Muscle layer of colon (tissue), 2 donors: ENCODE measurements around the gene RAP2A.

Experiments
- H3K27ac ChIP-seq: one replicate; pipeline ENCODE4 v1.7.0; 2013; ENCODE audit warnings: low read depth, mild to moderate bottlenecking, low read length, moderate library complexity
- H3K27me3 ChIP-seq, 2 donors: one replicate each; pipeline ENCODE4 v1.7.0; 2013; ENCODE audit warnings: low read length in 2 of 2, mild to moderate bottlenecking in 2 of 2; ENCODE audit not compliant: insufficient read depth in 2 of 2, control insufficient read depth in 1 of 2
- H3K36me3 ChIP-seq: one replicate; pipeline ENCODE4 v1.7.0; 2013; ENCODE audit warnings: mild to moderate bottlenecking, low read length; ENCODE audit not compliant: insufficient read depth
- H3K4me1 ChIP-seq: one replicate; pipeline ENCODE4 v1.7.0; 2013; ENCODE audit warnings: mild to moderate bottlenecking, low read length; ENCODE audit not compliant: insufficient read depth
- H3K4me3 ChIP-seq, 2 donors: one replicate each; pipeline ENCODE4 v1.7.0; 2013; ENCODE audit warnings: low read length in 2 of 2, low read depth in 1 of 2, mild to moderate bottlenecking in 1 of 2, moderate library complexity in 1 of 2
- H3K9ac ChIP-seq: one replicate; pipeline ENCODE4 v1.7.0; 2013; ENCODE audit warnings: low read length
- H3K9me3 ChIP-seq: one replicate; pipeline ENCODE4 v1.7.0; 2013; ENCODE audit warnings: mild to moderate bottlenecking, low read length
- donor health status: abdominal sarcoma.
- donor health status: Adenocarcinoma of cecum.

The RAP2A gene

GRCh38 chr13:97499181-97499580 is 65.2 kb downstream of the RAP2A start:
- H3K4me1 ChIP-seq = peaks cover 12% of the 10 kb centered on the region
- no peak overlapping the region for H3K4me3 ChIP-seq
- no peaks in the 10 kb centered on the region for H3K27me3 ChIP-seq
- no peak overlapping the region for H3K9ac ChIP-seq
- no peaks in the 10 kb centered on the region for H3K9me3 ChIP-seq
- no peaks in the 10 kb centered on the region for H3K36me3 ChIP-seq
- H3K27ac ChIP-seq = no peak overlapping the region

- Histone ChIP-seq H3K9me3 (no peaks in the 10 kb centered on the region), H3K4me3 (no peak overlapping the region), H3K9ac (no peak overlapping the region), H3K36me3 (no peaks in the 10 kb centered on the region), H3K4me1 (peaks cover 12% of the 10 kb centered on the region), H3K27ac (peak overlapping the region; percentile 17), H3K27me3 (no peaks in the 10 kb centered on the region)
Measured at GRCh38 chr13:97502181-97502580, 68.2 kb downstream of the RAP2A start.

GRCh38 chr13:97502706-97503105 is 68.7 kb downstream of the RAP2A start:
- H3K9me3 ChIP-seq = no peaks in the 10 kb centered on the region
- no peaks in the 10 kb centered on the region for H3K36me3 ChIP-seq
- H3K4me1 ChIP-seq = peaks cover 12% of the 10 kb centered on the region
- H3K27ac ChIP-seq = no peak overlapping the region
- no peak overlapping the region for H3K4me3 ChIP-seq
- no peak overlapping the region for H3K9ac ChIP-seq
- no peaks in the 10 kb centered on the region for H3K27me3 ChIP-seq

GRCh38 chr13:97505017-97505416 is 71.0 kb downstream of the RAP2A start:
- Histone ChIP-seq H3K4me3 (no peak overlapping the region), H3K27ac (no peak overlapping the region), H3K4me1 (peaks cover 12% of the 10 kb centered on the region), H3K27me3 (no peaks in the 10 kb centered on the region), H3K9me3 (peaks cover under 1% of the 10 kb centered on the region), H3K36me3 (no peaks in the 10 kb centered on the region), H3K9ac (no peak overlapping the region)

- H3K9ac ChIP-seq = no peak overlapping the region
- peaks cover 12% of the 10 kb centered on the region for H3K4me1 ChIP-seq
- H3K4me3 ChIP-seq = no peak overlapping the region
- H3K27ac ChIP-seq = no peak overlapping the region
- H3K9me3 ChIP-seq = peaks cover 7% of the 10 kb centered on the region
- no peaks in the 10 kb centered on the region for H3K27me3 ChIP-seq
- no peaks in the 10 kb centered on the region for H3K36me3 ChIP-seq
Measured at GRCh38 chr13:97506511-97506910, 72.5 kb downstream of the RAP2A start.

GRCh38 chr13:97512732-97513131 is 78.8 kb downstream of the RAP2A start:
- H3K4me1 ChIP-seq = no peaks in the 10 kb centered on the region
- H3K36me3 ChIP-seq = no peaks in the 10 kb centered on the region
- no peaks in the 10 kb centered on the region for H3K27me3 ChIP-seq
- H3K4me3 ChIP-seq = no peak overlapping the region
- no peak overlapping the region for H3K27ac ChIP-seq
- peaks cover 7% of the 10 kb centered on the region for H3K9me3 ChIP-seq
- H3K9ac ChIP-seq = no peak overlapping the region

GRCh38 chr13:97515643-97516042 is 81.7 kb downstream of the RAP2A start:
- no peak overlapping the region for H3K27ac ChIP-seq
- H3K27me3 ChIP-seq = no peaks in the 10 kb centered on the region
- no peaks in the 10 kb centered on the region for H3K9me3 ChIP-seq
- H3K9ac ChIP-seq = no peak overlapping the region
- no peaks in the 10 kb centered on the region for H3K4me1 ChIP-seq
- H3K36me3 ChIP-seq = no peaks in the 10 kb centered on the region
- no peak overlapping the region for H3K4me3 ChIP-seq

GRCh38 chr13:97517967-97518366 is 84.0 kb downstream of the RAP2A start:
- H3K4me3 ChIP-seq = no peak overlapping the region
- H3K36me3 ChIP-seq = no peaks in the 10 kb centered on the region
- no peaks in the 10 kb centered on the region for H3K27me3 ChIP-seq

More at GRCh38 chr13:97517967-97518366, 84.0 kb downstream of the RAP2A start:
- no peak overlapping the region for H3K9ac ChIP-seq
- no peaks in the 10 kb centered on the region for H3K4me1 ChIP-seq
- H3K27ac ChIP-seq = no peak overlapping the region
- H3K9me3 ChIP-seq = no peaks in the 10 kb centered on the region
